GM23338 (cell line): ENCODE data around the gene CPNE6. TPM values are rescaled to one million over a fixed set of nuclear protein-coding genes. Genes with fewer than 3 reads are reported as not detected.
A peak's percentile ranks its signal among the peaks of the same experiment; 100 is the strongest.

Experiments used
- ATAC-seq: fragments of 200-7000 bp; cut with Tn5 transposase; 3 replicates; pipeline ENCODE4 v1.9.1; 2020
- DNase-seq: peaks from one replicate; pipeline ENCODE4 v3.0.0-alpha.2; 2015; ENCODE audit warnings: low spot score
- H2AFZ ChIP-seq: fragments of 200-600 bp; sonication (generic); 2 replicates; pipeline ENCODE4 v1.8.0; 2016; ENCODE audit warnings: antibody characterized with exemption, mild to moderate bottlenecking, moderate library complexity
- H3F3A ChIP-seq: fragments of 200-600 bp; sonication (generic); replicated peaks from 2 replicates; pipeline ENCODE4 v1.8.0; 2017; ENCODE audit warnings: antibody characterized with exemption, mixed run types, low read depth
- H3K27ac ChIP-seq: fragments of 200-600 bp; sonication (generic); 2 replicates; pipeline ENCODE4 v1.6.1; 2016; ENCODE audit warnings: low read depth
- H3K27me3 ChIP-seq: fragments of 200-600 bp; sonication (generic); 2 replicates; pipeline ENCODE4 v1.8.0; 2016; ENCODE audit warnings: mild to moderate bottlenecking, mixed run types, moderate library complexity; ENCODE audit not compliant: insufficient read depth
- H3K36me3 ChIP-seq: fragments of 200-600 bp; sonication (generic); 2 replicates; pipeline ENCODE4 v1.8.0; 2016; ENCODE audit warnings: mild to moderate bottlenecking; ENCODE audit not compliant: insufficient read depth
- H3K4me1 ChIP-seq: fragments of 200-600 bp; sonication (generic); 2 replicates; pipeline ENCODE4 v1.8.0; 2016; ENCODE audit warnings: mild to moderate bottlenecking, moderate library complexity; ENCODE audit not compliant: insufficient read depth
- H3K4me2 ChIP-seq: fragments of 200-600 bp; sonication (generic); 2 replicates; pipeline ENCODE4 v1.7.1; 2017; ENCODE audit warnings: mixed run types
- H3K4me3 ChIP-seq: fragments of 200-600 bp; sonication (generic); 2 replicates; pipeline ENCODE4 v1.6.1; 2016; ENCODE audit warnings: mixed run types
- H3K79me2 ChIP-seq: fragments of 200-600 bp; sonication (generic); replicated peaks from 2 replicates; pipeline ENCODE4 v1.8.0; 2017; ENCODE audit warnings: mild to moderate bottlenecking; ENCODE audit not compliant: insufficient read depth
- H3K9me2 ChIP-seq: fragments of 200-600 bp; sonication (generic); 2 replicates; pipeline ENCODE4 v1.8.0; 2017; ENCODE audit not compliant: insufficient read depth
- H4K20me1 ChIP-seq: fragments of 200-600 bp; sonication (generic); replicated peaks from 2 replicates; pipeline ENCODE4 v1.8.0; 2017; ENCODE audit warnings: mild to moderate bottlenecking; ENCODE audit not compliant: insufficient read depth
- H3K27ac Mint-ChIP-seq: 2 replicates; pipeline ENCODE4 v1.8.0; 2020; ENCODE audit warnings: inconsistent platforms, mild to moderate bottlenecking, moderate library complexity, mixed read lengths
- H3K27me3 Mint-ChIP-seq: 3 replicates; pipeline ENCODE4 v1.8.0; 2022; ENCODE audit warnings: low read depth, mild to moderate bottlenecking, moderate library complexity, mixed read lengths, inconsistent platforms; ENCODE audit not compliant: insufficient read depth, poor library complexity
- H3K36me3 Mint-ChIP-seq: 3 replicates; pipeline ENCODE4 v1.8.0; 2021; ENCODE audit warnings: low read depth, mild to moderate bottlenecking, inconsistent platforms, moderate library complexity, mixed read lengths
- H3K4me1 Mint-ChIP-seq: 3 replicates; pipeline ENCODE4 v1.8.0; 2020; ENCODE audit warnings: mild to moderate bottlenecking, inconsistent platforms, mixed read lengths
- H3K4me3 Mint-ChIP-seq: 3 replicates; pipeline ENCODE4 v1.8.0; 2021; ENCODE audit warnings: moderate library complexity, mild to moderate bottlenecking, inconsistent platforms, mixed read lengths
- H3K9me3 Mint-ChIP-seq: 3 replicates; pipeline ENCODE4 v1.8.0; 2020; ENCODE audit warnings: moderate library complexity, mild to moderate bottlenecking, inconsistent platforms, mixed read lengths
- CREB1 ChIP-seq: fragments of 250-450 bp; sonication (Bioruptor Pico); IDR thresholded peaks from 2 replicates; pipeline ENCODE4 v1.5.0; 2020; ENCODE audit warnings: low read depth, mild to moderate bottlenecking, moderate library complexity
- JUNB ChIP-seq: IDR thresholded peaks from one replicate; pipeline ENCODE4 v1.6.1; 2016; ENCODE audit warnings: antibody characterized with exemption; ENCODE audit not compliant: unreplicated experiment
- STAT1 ChIP-seq: IDR thresholded peaks from one replicate; pipeline ENCODE4 v1.6.1; 2016; ENCODE audit warnings: antibody characterized with exemption; ENCODE audit not compliant: unreplicated experiment
- ZNF114 ChIP-seq: fragments of 250-450 bp; sonication (Bioruptor Pico); IDR thresholded peaks from 2 replicates; pipeline ENCODE4 v1.5.0; 2020; ENCODE audit warnings: mild to moderate bottlenecking, moderate library complexity
- ZNF331 ChIP-seq: fragments of 250-450 bp; sonication (Bioruptor Pico); IDR thresholded peaks from 2 replicates; pipeline ENCODE4 v1.5.0; 2020; ENCODE audit warnings: low read depth, mild to moderate bottlenecking, moderate library complexity
- polyA plus RNA-seq: library from polyadenylated mRNA; unstranded; fragments of >200 nt; fragmentation: Nextera tagmentation; extraction: Ambion mirVana; gene quantifications from 2 replicates; pipeline ENCODE4 v1.2.1, GENCODE V29; 2016
- total RNA-seq: library from RNA; depleted of rRNA; stranded (reverse); fragments of >200 nt; shearing (Covaris generic); gene quantifications from 2 replicates; pipeline ENCODE4 v1.2.3, GENCODE V29; 2014
- TF ChIP-seq, protein P1 (sequence below): fragments of 250-450 bp; sonication (Bioruptor Pico); IDR thresholded peaks from 2 replicates; pipeline ENCODE4 v1.5.0; 2020; ENCODE audit warnings: mild to moderate bottlenecking, moderate library complexity
- TF ChIP-seq, protein P2 (sequence below): IDR thresholded peaks from 2 replicates; pipeline ENCODE4 v1.6.1; 2016; ENCODE audit warnings: antibody characterized with exemption
- TF ChIP-seq, protein P3 (sequence below), 2 experiments: fragments of 200-600 bp in 1 of 2; sonication (generic) in 1 of 2; conservative IDR thresholded peaks; 2 replicates each; pipeline versions ENCODE4 v1.5.1 to v1.6.1; 2016 to 2017; ENCODE audit warnings: antibody characterized with exemption in 2 of 2, low read depth in 2 of 2, mild to moderate bottlenecking in 2 of 2, moderate library complexity in 1 of 2

CPNE6 gene
- total and polyA plus RNA-seq, 2 experiments from 2014 or later = 0.16 TPM; not detected in 1

DNA sequence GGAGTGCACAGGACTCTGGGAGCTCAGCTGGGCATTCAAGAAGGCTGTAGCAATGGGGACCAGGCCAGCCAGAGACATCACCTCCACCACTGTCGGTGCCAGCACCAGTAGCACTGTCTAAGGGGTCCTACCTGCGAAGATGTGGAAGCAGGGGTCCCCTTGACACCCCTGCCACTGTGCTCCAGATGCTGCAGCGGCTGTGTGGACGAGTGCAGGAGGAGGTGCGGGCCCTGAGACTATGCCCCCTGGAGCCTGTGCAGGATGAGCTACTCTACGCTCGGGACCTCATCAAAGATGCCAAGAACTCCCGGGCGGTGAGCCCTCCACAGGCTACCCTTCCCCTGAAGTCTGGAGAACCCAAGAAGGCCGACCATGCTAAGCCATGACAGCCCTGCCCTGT, 10.9 kb upstream of the CPNE6 start (continued):
- TF ChIP-seq, protein P1, sequence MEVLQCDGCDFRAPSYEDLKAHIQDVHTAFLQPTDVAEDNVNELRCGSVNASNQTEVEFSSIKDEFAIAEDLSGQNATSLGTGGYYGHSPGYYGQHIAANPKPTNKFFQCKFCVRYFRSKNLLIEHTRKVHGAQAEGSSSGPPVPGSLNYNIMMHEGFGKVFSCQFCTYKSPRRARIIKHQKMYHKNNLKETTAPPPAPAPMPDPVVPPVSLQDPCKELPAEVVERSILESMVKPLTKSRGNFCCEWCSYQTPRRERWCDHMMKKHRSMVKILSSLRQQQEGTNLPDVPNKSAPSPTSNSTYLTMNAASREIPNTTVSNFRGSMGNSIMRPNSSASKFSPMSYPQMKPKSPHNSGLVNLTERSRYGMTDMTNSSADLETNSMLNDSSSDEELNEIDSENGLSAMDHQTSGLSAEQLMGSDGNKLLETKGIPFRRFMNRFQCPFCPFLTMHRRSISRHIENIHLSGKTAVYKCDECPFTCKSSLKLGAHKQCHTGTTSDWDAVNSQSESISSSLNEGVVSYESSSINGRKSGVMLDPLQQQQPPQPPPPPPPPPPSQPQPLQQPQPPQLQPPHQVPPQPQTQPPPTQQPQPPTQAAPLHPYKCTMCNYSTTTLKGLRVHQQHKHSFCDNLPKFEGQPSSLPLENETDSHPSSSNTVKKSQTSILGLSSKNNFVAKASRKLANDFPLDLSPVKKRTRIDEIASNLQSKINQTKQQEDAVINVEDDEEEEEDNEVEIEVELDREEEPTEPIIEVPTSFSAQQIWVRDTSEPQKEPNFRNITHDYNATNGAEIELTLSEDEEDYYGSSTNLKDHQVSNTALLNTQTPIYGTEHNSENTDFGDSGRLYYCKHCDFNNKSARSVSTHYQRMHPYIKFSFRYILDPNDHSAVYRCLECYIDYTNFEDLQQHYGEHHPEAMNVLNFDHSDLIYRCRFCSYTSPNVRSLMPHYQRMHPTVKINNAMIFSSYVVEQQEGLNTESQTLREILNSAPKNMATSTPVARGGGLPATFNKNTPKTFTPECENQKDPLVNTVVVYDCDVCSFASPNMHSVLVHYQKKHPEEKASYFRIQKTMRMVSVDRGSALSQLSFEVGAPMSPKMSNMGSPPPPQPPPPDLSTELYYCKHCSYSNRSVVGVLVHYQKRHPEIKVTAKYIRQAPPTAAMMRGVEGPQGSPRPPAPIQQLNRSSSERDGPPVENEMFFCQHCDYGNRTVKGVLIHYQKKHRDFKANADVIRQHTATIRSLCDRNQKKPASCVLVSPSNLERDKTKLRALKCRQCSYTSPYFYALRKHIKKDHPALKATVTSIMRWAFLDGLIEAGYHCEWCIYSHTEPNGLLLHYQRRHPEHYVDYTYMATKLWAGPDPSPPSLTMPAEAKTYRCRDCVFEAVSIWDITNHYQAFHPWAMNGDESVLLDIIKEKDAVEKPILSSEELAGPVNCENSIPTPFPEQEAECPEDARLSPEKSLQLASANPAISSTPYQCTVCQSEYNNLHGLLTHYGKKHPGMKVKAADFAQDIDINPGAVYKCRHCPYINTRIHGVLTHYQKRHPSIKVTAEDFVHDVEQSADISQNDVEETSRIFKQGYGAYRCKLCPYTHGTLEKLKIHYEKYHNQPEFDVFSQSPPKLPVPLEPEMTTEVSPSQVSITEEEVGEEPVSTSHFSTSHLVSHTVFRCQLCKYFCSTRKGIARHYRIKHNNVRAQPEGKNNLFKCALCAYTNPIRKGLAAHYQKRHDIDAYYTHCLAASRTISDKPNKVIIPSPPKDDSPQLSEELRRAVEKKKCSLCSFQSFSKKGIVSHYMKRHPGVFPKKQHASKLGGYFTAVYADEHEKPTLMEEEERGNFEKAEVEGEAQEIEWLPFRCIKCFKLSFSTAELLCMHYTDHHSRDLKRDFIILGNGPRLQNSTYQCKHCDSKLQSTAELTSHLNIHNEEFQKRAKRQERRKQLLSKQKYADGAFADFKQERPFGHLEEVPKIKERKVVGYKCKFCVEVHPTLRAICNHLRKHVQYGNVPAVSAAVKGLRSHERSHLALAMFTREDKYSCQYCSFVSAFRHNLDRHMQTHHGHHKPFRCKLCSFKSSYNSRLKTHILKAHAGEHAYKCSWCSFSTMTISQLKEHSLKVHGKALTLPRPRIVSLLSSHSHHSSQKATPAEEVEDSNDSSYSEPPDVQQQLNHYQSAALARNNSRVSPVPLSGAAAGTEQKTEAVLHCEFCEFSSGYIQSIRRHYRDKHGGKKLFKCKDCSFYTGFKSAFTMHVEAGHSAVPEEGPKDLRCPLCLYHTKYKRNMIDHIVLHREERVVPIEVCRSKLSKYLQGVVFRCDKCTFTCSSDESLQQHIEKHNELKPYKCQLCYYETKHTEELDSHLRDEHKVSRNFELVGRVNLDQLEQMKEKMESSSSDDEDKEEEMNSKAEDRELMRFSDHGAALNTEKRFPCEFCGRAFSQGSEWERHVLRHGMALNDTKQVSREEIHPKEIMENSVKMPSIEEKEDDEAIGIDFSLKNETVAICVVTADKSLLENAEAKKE (CRISPR knock-in tag) = no peak

DNA sequence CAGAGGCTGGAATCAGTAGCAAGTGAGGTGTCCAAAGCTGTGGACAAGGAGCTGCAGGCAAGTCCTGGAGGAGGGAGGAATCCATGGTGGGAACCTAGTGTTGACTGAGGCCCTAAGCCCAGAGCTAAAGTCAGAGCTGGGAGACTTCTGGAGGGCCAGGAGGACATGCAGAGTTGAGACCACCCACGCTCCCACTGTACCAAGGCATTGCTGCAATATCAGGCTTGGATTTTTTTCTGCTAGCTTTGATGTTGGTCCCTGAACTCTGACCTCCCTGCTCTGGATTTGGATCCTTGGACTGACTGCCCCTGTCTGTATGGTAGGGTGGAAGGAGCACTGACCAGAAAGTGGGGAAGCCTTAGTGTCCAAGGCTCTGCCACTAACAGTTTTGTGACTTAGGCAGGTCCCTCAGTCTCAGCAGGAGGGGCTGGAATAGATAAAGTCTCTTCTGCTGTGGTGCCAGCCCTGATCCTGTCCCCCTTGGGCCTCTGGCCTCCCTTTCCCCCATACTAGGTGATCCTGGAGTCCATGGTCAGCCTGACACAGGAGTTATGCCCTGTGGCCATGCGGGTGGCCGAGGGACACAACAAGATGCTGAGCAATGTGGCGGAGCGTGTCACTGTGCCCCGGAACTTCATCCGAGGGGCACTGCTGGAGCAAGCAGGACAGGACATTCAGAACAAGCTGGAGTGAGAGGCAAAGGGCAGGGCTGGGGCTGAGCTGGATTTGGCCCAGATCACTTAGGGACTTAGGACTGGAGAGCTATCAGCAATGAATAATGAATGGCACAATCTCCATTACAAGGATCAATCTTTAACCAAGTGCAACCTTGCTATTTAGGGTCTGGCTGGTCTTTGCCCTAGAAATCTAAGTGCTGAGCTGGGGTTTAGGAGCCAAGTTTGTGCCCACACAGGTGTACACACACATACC, 10.1 kb upstream of the CPNE6 start:
- Histone ChIP-seq H3K27me3 (no peaks in the 10 kb centered on the region), H4K20me1 (no peaks in the 10 kb centered on the region), H3K4me3 (no peak overlapping the region), H3K27ac (no peak overlapping the region), H3K4me1 (no peaks in the 10 kb centered on the region), H3K9me2 (no peaks in the 10 kb centered on the region), H3K79me2 (no peaks in the 10 kb centered on the region), H2AFZ (no peak overlapping the region), H3F3A (no peaks in the 10 kb centered on the region), H3K36me3 (no peaks in the 10 kb centered on the region), H3K4me2 (no peak overlapping the region)
- H3K4me3 Mint-ChIP-seq = no peak overlapping the region
- ATAC-seq (no peak), DNase-seq (no peak)
- peaks cover 7% of the 10 kb centered on the region for H3K27me3 Mint-ChIP-seq
- H3K4me1 Mint-ChIP-seq = peaks cover 13% of the 10 kb centered on the region
- peaks cover 15% of the 10 kb centered on the region; the same call in 2 of the 3 replicates for H3K36me3 Mint-ChIP-seq
- H3K9me3 Mint-ChIP-seq = no peaks in the 10 kb centered on the region; the same call in 2 of the 3 replicates
- peak overlapping the region; percentile 81; the same call in 1 of the 2 replicates for H3K27ac Mint-ChIP-seq
- TF ChIP-seq JUNB (no peak), CREB1 (CRISPR knock-in tag) (no peak), ZNF114 (CRISPR knock-in tag) (no peak), STAT1 (no peak), ZNF331 (no peak)
- TF ChIP-seq, protein P2, sequence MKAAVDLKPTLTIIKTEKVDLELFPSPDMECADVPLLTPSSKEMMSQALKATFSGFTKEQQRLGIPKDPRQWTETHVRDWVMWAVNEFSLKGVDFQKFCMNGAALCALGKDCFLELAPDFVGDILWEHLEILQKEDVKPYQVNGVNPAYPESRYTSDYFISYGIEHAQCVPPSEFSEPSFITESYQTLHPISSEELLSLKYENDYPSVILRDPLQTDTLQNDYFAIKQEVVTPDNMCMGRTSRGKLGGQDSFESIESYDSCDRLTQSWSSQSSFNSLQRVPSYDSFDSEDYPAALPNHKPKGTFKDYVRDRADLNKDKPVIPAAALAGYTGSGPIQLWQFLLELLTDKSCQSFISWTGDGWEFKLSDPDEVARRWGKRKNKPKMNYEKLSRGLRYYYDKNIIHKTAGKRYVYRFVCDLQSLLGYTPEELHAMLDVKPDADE = no peak
- TF ChIP-seq, protein P3, sequence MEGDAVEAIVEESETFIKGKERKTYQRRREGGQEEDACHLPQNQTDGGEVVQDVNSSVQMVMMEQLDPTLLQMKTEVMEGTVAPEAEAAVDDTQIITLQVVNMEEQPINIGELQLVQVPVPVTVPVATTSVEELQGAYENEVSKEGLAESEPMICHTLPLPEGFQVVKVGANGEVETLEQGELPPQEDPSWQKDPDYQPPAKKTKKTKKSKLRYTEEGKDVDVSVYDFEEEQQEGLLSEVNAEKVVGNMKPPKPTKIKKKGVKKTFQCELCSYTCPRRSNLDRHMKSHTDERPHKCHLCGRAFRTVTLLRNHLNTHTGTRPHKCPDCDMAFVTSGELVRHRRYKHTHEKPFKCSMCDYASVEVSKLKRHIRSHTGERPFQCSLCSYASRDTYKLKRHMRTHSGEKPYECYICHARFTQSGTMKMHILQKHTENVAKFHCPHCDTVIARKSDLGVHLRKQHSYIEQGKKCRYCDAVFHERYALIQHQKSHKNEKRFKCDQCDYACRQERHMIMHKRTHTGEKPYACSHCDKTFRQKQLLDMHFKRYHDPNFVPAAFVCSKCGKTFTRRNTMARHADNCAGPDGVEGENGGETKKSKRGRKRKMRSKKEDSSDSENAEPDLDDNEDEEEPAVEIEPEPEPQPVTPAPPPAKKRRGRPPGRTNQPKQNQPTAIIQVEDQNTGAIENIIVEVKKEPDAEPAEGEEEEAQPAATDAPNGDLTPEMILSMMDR (conservative IDR thresholded peaks at IDR 0.05; ENCODE audit: low read depth in 2 of 2) = no peak
